OCI-LY1 (cell line): Measurements from ENCODE around the gene NAV2.

Source experiments
- H2AFZ ChIP-seq: fragments of 200-600 bp; sonication (generic), shearing (Covaris generic); 2 replicates; pipeline ENCODE4 v1.6.0; 2014; ENCODE audit warnings: antibody characterized with exemption, mild to moderate bottlenecking, low read length
- H3F3A ChIP-seq: fragments of 200-600 bp; sonication (generic), shearing (Covaris generic); 2 replicates; pipeline ENCODE4 v1.6.0; 2014; ENCODE audit warnings: mild to moderate bottlenecking, antibody characterized with exemption, low read length, moderate library complexity; ENCODE audit not compliant: insufficient read depth
- H3K27ac ChIP-seq: fragments of 200-600 bp; sonication (generic); 2 replicates; pipeline ENCODE4 v1.5.1; 2014; ENCODE audit warnings: low read length, mixed run types, mild to moderate bottlenecking, low read depth; ENCODE audit not compliant: poor library complexity, severe bottlenecking
- H3K27me3 ChIP-seq: fragments of 200-600 bp; sonication (generic); 2 replicates; pipeline ENCODE4 v1.6.0; 2014; ENCODE audit warnings: antibody characterized with exemption, mild to moderate bottlenecking, low read length, moderate library complexity; ENCODE audit not compliant: insufficient read depth
- H3K36me3 ChIP-seq: fragments of 200-600 bp; sonication (generic); 2 replicates; pipeline ENCODE4 v1.6.1; 2014; ENCODE audit warnings: mild to moderate bottlenecking, antibody characterized with exemption, low read length, moderate library complexity, mixed read lengths; ENCODE audit not compliant: insufficient read depth
- H3K4me1 ChIP-seq: fragments of 200-600 bp; sonication (generic); 2 replicates; pipeline ENCODE4 v1.5.1; 2014; ENCODE audit warnings: mild to moderate bottlenecking, low read length, moderate library complexity; ENCODE audit not compliant: insufficient read depth, severe bottlenecking
- H3K4me2 ChIP-seq: fragments of 200-600 bp; sonication (generic), shearing (Covaris generic); 2 replicates; pipeline ENCODE4 v1.6.1; 2014; ENCODE audit warnings: low read length
- H3K4me3 ChIP-seq: fragments of 200-600 bp; sonication (generic); 2 replicates; pipeline ENCODE4 v1.5.1; 2014; ENCODE audit warnings: low read length, low read depth, mild to moderate bottlenecking, mixed read lengths; ENCODE audit not compliant: poor library complexity, severe bottlenecking
- H3K79me2 ChIP-seq: fragments of 200-600 bp; shearing (Covaris generic); 2 replicates; pipeline ENCODE4 v1.6.1; 2016; ENCODE audit warnings: mixed run types, low read length, mixed read lengths; ENCODE audit not compliant: insufficient read depth
- H3K9ac ChIP-seq: fragments of 200-600 bp; sonication (generic), shearing (Covaris generic); 2 replicates; pipeline ENCODE4 v1.6.1; 2014; ENCODE audit warnings: mild to moderate bottlenecking, low read length, mixed read lengths
- H3K9me2 ChIP-seq: fragments of 200-600 bp; sonication (generic), shearing (Covaris generic); 2 replicates; pipeline ENCODE4 v1.6.1; 2014; ENCODE audit warnings: low read depth, mild to moderate bottlenecking, low read length, mixed read lengths
- H3K9me3 ChIP-seq: fragments of 200-600 bp; shearing (Covaris generic); 2 replicates; pipeline ENCODE4 v1.6.1; 2014; ENCODE audit warnings: low read length, mixed read lengths
- H4K20me1 ChIP-seq: fragments of 200-600 bp; sonication (generic), shearing (Covaris generic); 2 replicates; pipeline ENCODE4 v1.6.0; 2016; ENCODE audit warnings: mild to moderate bottlenecking, low read length; ENCODE audit not compliant: insufficient read depth
- CTCF ChIP-seq: fragments of 200-600 bp; sonication (generic), shearing (Covaris generic); IDR thresholded peaks from 2 replicates; pipeline ENCODE4 v1.5.1; 2017; ENCODE audit warnings: mild to moderate bottlenecking, antibody characterized with exemption, low read length, moderate library complexity, mixed read lengths
- EZH2 ChIP-seq: fragments of 200-600 bp; sonication (generic), shearing (Covaris generic); IDR thresholded peaks from 2 replicates; pipeline ENCODE4 v1.8.0; 2017; ENCODE audit warnings: borderline replicate concordance, mixed run types, mild to moderate bottlenecking, antibody characterized with exemption, low read length, moderate library complexity, mixed read lengths

Gene NAV2

DNA sequence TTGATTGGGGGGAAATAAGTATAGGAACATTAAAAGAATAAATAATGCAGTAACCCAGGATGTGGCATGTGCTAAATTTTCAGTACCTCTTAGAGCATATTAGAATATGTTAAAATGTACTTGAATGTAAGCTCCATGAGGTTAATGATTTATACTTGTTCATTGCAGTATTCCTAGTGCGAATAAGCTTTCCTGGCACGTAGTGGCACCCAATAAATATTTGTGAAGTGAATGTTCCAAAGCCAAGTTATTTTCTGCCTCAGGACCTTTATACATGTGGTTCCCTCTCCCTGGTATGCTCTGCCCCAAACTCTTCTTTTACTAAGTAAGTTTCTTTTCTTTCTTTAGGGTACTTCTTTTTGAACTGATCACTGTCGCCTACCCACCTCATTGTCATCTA lies 328.9 kb downstream of the NAV2 start:
- H3F3A ChIP-seq, result no peaks in the 10 kb centered on the region
- no peaks in the 10 kb centered on the region for H3K9me3 ChIP-seq
- H2AFZ ChIP-seq, result no peak overlapping the region
- H3K9ac ChIP-seq, result no peak overlapping the region
- no peaks in the 10 kb centered on the region for H4K20me1 ChIP-seq
- no peaks in the 10 kb centered on the region for H3K9me2 ChIP-seq
- no peaks in the 10 kb centered on the region for H3K79me2 ChIP-seq
- H3K27ac ChIP-seq, result no peak overlapping the region
- H3K36me3 ChIP-seq, result no peaks in the 10 kb centered on the region
- no peak overlapping the region for H3K4me2 ChIP-seq
- H3K4me1 ChIP-seq, result no peaks in the 10 kb centered on the region
- no peak overlapping the region for H3K4me3 ChIP-seq
- no peaks in the 10 kb centered on the region for H3K27me3 ChIP-seq
- no peak for TF ChIP-seq EZH2

DNA sequence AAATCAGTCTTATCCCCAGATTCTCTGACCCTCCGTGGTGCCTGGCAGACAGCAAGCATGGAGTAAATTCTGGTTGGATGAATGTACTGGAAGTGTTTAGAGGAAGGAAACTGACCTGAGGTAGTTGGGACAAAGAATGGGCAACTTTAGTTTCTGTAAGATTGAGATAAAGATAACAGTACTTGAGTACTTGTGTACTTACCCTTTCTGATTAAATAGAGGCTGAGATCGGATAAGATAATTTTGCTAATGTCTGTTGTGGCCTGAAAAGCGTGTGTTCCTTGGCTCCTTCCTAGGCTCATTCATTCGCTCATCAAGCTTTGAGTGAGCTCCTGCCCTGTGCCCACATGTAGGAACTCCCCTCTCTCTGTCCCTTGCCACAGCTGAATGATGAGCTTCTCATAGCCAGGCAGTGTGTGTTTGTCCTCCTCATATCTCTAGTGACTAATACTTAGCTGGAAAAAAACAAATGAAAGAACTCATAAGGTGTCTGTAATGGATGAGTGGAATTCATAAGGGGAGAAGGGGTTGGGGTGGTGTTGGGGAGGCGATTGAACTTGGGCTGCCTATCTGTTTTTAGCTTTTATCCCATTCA lies 329.5 kb downstream of the NAV2 start:
- no peaks in the 10 kb centered on the region for H3K9me3 ChIP-seq
- no peaks in the 10 kb centered on the region for H3K36me3 ChIP-seq
- H3K4me1 ChIP-seq, result no peaks in the 10 kb centered on the region
- H3K9ac ChIP-seq, result no peak overlapping the region
- no peaks in the 10 kb centered on the region for H4K20me1 ChIP-seq
- H3K27me3 ChIP-seq, result no peaks in the 10 kb centered on the region
- no peak overlapping the region for H2AFZ ChIP-seq
- no peaks in the 10 kb centered on the region for H3K79me2 ChIP-seq
- no peaks in the 10 kb centered on the region for H3F3A ChIP-seq
- no peak overlapping the region for H3K27ac ChIP-seq
- TF ChIP-seq EZH2 (no peak), CTCF (no peak)
- H3K9me2 ChIP-seq, result no peaks in the 10 kb centered on the region
- no peak overlapping the region for H3K4me3 ChIP-seq
- no peak overlapping the region for H3K4me2 ChIP-seq

GRCh38 chr11:20042811-20043341 lies 330.2 kb downstream of the NAV2 start:
- Histone ChIP-seq H3K27me3 (no peaks in the 10 kb centered on the region), H3K9me3 (no peaks in the 10 kb centered on the region), H3K9me2 (no peaks in the 10 kb centered on the region), H3K9ac (no peak overlapping the region), H3K27ac (no peak overlapping the region), H3K4me3 (no peak overlapping the region), H3F3A (no peaks in the 10 kb centered on the region), H3K4me2 (no peak overlapping the region), H3K4me1 (no peaks in the 10 kb centered on the region), H4K20me1 (no peaks in the 10 kb centered on the region), H2AFZ (no peak overlapping the region), H3K36me3 (no peaks in the 10 kb centered on the region), H3K79me2 (no peaks in the 10 kb centered on the region)
- TF ChIP-seq CTCF (no peak), EZH2 (no peak)

- TF ChIP-seq EZH2, result no peak
- no peak for TF ChIP-seq CTCF
- no peaks in the 10 kb centered on the region for H4K20me1 ChIP-seq
- H3F3A ChIP-seq, result no peaks in the 10 kb centered on the region
- no peaks in the 10 kb centered on the region for H3K9me3 ChIP-seq
- no peak overlapping the region for H3K4me3 ChIP-seq
- H3K27ac ChIP-seq, result no peak overlapping the region
- H3K36me3 ChIP-seq, result no peaks in the 10 kb centered on the region
- no peaks in the 10 kb centered on the region for H3K4me1 ChIP-seq
- H3K9me2 ChIP-seq, result no peaks in the 10 kb centered on the region
- no peak overlapping the region for H2AFZ ChIP-seq
- no peaks in the 10 kb centered on the region for H3K27me3 ChIP-seq
- H3K4me2 ChIP-seq, result no peak overlapping the region
- H3K9ac ChIP-seq, result no peak overlapping the region
- H3K79me2 ChIP-seq, result no peaks in the 10 kb centered on the region
Measured at GRCh38 chr11:20043992-20044391, 331.4 kb downstream of the NAV2 start.
